Rectal smooth muscle tissue (tissue), 1 donor: ENCODE measurements around the gene EDN2.
A peak's percentile ranks its signal among the peaks of the same experiment; 100 is the strongest.

ENCODE experiments used
- H3K27ac ChIP-seq: one replicate; pipeline ENCODE4 v1.7.0; 2013; ENCODE audit warnings: low read depth, low read length, inconsistent platforms
- H3K27me3 ChIP-seq: one replicate; pipeline ENCODE4 v1.7.0; 2013; ENCODE audit warnings: low read length; ENCODE audit not compliant: control insufficient read depth, insufficient read depth
- H3K36me3 ChIP-seq: one replicate; pipeline ENCODE4 v1.7.0; 2013; ENCODE audit warnings: low read length; ENCODE audit not compliant: control insufficient read depth, insufficient read depth
- H3K4me1 ChIP-seq: one replicate; pipeline ENCODE4 v1.7.0; 2013; ENCODE audit warnings: low read length; ENCODE audit not compliant: control insufficient read depth, insufficient read depth
- H3K4me3 ChIP-seq: one replicate; pipeline ENCODE4 v1.7.0; 2013; ENCODE audit warnings: low read length
- H3K9ac ChIP-seq: one replicate; pipeline ENCODE4 v1.7.0; 2013; ENCODE audit warnings: low read length

Gene EDN2

DNA sequence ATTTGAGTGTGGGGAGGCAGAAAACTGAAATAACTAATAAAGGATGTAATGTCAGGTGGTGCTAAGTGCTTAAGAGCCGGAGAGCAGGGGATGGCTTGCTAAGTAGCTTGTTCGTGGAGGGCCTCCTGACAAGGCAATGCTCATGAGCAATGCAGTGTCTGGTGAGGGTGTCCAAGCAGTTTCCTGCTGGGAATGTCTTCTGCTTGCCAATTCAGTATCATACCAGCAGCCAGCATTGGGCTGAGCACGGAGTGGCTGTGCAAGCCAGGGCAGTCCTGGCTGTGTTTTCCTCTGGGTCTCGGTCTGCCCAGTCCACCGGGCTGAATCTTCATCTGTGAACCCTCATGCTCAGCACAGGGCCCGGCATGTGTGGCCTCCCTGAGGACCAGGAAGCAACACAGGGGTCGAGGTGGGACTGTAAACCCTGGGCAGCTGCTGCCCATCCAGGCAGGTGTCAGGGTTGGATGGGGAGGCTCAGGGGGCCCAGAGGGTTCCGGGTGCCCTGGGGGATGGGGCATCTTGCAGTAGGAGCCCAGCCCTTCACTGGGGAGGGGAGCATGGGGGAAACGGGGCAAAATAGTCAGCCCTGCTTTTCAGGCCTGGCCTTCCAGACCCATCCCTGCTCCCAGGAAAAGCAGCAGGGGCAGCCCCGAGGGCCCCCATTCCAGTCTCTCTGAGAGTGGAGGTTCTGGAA, 27.5 kb downstream of the EDN2 start:
- H3K4me3 ChIP-seq = no peak overlapping the region
- H3K27ac ChIP-seq = no peak overlapping the region
- peaks cover 11% of the 10 kb centered on the region for H3K4me1 ChIP-seq
- H3K27me3 ChIP-seq = no peaks in the 10 kb centered on the region
- H3K36me3 ChIP-seq = no peaks in the 10 kb centered on the region
- H3K9ac ChIP-seq = no peak overlapping the region

- H3K27ac ChIP-seq = peak overlapping the region; percentile 46
- no peak overlapping the region for H3K4me3 ChIP-seq
- no peak overlapping the region for H3K9ac ChIP-seq
- H3K4me1 ChIP-seq = peaks cover 11% of the 10 kb centered on the region
- no peaks in the 10 kb centered on the region for H3K27me3 ChIP-seq
- no peaks in the 10 kb centered on the region for H3K36me3 ChIP-seq
Measured at GRCh38 chr1:41455479-41456332, 28.8 kb downstream of the EDN2 start.

DNA sequence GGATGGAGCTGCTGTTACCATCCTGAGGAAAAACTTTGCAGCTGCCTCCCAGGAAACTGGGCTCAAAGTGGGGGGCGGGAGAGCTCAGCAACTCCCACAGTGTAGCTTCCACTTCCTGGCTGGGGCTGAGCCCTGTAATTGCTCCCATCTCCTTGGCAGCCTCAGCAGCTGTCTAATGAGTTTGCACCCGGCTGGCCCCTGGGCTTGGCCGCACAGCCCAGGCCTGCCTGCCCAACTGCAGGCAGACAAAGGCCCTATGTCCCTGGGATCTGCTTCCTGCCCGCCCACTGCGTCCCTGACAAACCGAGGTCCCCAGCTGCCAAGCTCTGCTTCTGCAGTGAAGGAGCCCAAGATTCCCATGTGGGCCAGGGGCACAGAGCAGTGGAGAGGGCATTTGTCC, 30.1 kb downstream of the EDN2 start:
- Histone ChIP-seq H3K27me3 (no peaks in the 10 kb centered on the region), H3K9ac (no peak overlapping the region), H3K27ac (no peak overlapping the region), H3K4me1 (peaks cover 11% of the 10 kb centered on the region), H3K36me3 (no peaks in the 10 kb centered on the region), H3K4me3 (no peak overlapping the region)

DNA sequence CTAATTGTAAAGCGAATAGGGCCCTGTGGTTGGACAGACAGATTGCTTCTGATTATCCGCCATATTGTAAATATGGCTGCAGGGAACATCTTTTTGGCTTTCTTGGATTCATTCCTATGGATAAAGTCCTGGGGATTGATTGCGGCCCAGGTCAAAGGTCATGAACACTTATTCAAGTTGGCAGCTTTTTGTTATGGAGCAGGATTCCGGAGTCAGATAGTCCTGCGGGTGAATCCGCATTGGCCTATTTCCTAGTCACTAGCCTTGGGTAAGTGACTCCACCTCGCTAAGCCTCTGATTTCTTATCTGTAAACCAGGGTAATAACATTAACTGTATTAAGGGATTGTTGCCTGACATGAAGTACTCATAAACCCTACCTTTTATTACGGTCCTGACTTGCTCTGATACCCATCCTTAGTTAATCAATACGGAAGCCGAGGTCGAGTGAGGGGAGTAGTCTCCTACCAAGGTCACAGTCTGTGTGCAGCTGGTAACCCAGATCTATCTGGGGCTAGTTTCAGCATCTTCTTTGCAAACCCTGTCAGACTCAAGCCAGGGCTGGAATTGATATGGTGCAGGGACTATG, 31.7 kb downstream of the EDN2 start:
- Histone ChIP-seq H3K9ac (no peak overlapping the region), H3K4me1 (peaks cover 11% of the 10 kb centered on the region), H3K27me3 (no peaks in the 10 kb centered on the region), H3K27ac (no peak overlapping the region), H3K4me3 (no peak overlapping the region), H3K36me3 (no peaks in the 10 kb centered on the region)

DNA sequence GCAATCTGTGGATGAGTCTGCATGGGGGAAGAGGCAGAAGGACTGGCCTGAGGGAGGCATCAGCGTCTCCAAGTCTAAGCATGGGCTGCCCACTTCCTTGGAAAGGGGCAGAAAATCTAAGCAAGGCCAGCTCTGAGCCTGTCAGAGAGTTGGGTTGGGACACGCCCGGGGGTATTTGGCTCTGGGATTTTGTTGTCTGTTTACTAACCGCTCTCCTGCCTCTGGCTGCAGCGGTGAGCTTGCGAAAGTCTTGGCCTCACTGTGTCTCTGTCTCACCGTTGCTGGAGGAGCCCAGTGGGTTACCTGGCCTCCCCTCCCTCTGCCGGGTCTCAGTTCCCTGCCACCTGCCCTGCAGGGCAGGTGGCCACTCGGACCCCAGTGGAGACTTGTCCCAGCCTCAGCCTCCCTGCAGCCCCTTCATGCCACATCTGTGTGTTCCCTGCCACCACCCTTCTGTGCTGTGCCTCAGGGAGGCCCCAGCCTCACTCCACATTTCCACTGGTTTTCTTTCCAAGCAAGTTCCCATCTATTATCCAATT, 33.7 kb downstream of the EDN2 start:
- no peak overlapping the region for H3K4me3 ChIP-seq
- H3K27me3 ChIP-seq = no peaks in the 10 kb centered on the region

DNA sequence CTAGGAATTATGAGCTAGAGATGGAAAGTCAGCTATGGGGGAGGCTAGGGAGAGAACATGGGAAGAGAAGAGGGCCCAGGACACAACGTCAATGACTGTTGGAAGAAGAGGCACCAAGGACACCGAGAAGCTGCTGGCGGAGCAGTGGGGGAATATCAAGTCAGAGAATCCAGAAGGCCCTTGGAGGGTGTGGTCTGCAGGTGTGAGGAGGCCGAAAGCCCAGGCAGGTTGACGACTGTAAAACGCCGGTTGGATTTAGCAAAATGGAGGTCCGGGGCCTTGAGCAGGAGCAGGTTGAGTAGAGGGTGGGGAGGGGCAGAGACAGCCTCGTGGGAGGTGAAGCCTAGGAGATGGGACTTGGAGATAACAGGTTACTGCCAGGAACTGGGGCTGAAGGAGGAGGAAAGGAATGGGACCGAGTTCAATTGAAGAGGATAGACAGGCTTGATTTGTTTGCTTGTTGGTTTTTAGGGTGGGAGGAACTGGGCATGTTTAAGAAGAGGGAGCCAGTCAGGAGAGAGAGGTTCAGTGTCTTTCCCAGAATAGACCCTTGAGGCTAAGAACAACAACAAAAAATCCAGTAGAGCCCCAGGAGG, 35.1 kb downstream of the EDN2 start:
- Histone ChIP-seq H3K4me1 (no peaks in the 10 kb centered on the region), H3K27ac (no peak overlapping the region), H3K36me3 (no peaks in the 10 kb centered on the region), H3K27me3 (no peaks in the 10 kb centered on the region), H3K9ac (no peak overlapping the region), H3K4me3 (no peak overlapping the region)

More for the DNA sequence above, 33.7 kb downstream of the EDN2 start:
- Histone ChIP-seq H3K36me3 (no peaks in the 10 kb centered on the region), H3K27ac (no peak overlapping the region), H3K9ac (no peak overlapping the region), H3K4me1 (no peaks in the 10 kb centered on the region)

DNA sequence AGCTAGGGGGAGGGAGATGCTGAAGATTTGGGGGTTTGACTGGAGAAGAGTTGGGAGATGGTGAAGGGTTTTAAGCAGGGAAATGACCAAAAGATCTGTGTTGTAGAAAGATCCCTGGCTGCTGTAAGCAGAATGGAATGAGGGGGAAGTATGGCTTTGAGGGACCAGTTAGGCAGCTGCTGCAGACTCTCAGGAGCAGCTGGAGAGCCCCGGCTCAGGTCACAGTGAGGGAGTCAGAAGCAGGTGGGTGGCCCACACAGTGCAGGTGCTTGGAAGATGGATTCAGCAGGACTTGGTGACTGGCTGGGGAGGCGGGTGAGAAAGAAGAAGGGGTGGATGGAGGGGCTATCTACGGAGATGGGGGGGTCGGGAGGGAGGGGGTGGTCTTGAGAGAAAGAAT, 35.7 kb downstream of the EDN2 start:
- Histone ChIP-seq H3K27ac (no peak overlapping the region), H3K9ac (no peak overlapping the region), H3K4me1 (no peaks in the 10 kb centered on the region), H3K4me3 (no peak overlapping the region), H3K36me3 (no peaks in the 10 kb centered on the region), H3K27me3 (no peaks in the 10 kb centered on the region)

- no peaks in the 10 kb centered on the region for H3K4me1 ChIP-seq
- H3K4me3 ChIP-seq = no peak overlapping the region
- no peak overlapping the region for H3K27ac ChIP-seq
- no peak overlapping the region for H3K9ac ChIP-seq
- no peaks in the 10 kb centered on the region for H3K27me3 ChIP-seq
- no peaks in the 10 kb centered on the region for H3K36me3 ChIP-seq
Measured at GRCh38 chr1:41447995-41448770, 36.3 kb downstream of the EDN2 start.

DNA sequence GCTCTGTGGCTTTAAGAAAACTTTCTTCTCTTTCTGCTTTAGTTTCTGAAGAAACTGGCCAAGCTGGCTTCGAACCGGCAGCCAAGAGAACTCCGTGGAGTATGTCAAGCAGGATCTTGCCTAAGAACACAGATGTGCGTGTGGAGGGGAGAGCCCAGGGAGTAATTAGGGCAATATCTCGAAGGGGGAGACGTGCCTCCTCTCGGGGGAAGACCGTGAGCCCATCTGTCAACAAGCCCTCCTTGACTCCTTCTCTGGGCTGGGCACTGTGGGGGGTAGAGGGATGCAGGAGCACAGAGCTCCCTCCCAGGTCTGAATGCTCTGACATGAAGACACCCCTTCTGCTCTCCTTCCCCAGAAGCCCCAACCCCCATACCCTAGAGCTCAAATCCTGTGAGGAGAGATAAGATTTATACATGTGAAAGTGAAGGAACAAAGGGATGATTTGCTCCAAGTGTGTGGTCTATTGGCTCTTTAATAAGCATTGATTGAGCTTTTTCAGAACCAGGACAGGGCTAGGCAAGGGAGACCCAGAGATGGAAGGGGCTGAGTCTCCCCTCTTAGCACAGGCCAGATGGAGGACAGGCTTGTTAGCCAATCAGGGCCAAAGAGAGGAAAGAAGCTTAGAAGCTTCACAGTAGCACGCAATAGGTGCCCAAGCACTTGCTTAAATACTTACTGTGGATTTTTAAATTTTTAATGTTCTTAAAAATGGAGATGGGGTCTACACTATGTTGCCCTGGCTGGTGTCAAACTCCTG, 37.5 kb downstream of the EDN2 start:
- no peak overlapping the region for H3K9ac ChIP-seq
- H3K27ac ChIP-seq = no peak overlapping the region
- no peak overlapping the region for H3K4me3 ChIP-seq
- no peaks in the 10 kb centered on the region for H3K4me1 ChIP-seq
- H3K36me3 ChIP-seq = no peaks in the 10 kb centered on the region
- H3K27me3 ChIP-seq = no peaks in the 10 kb centered on the region

- H3K27me3 ChIP-seq = no peaks in the 10 kb centered on the region
- H3K4me3 ChIP-seq = no peak overlapping the region
- H3K9ac ChIP-seq = no peak overlapping the region
- no peaks in the 10 kb centered on the region for H3K36me3 ChIP-seq
- H3K4me1 ChIP-seq = no peaks in the 10 kb centered on the region
- no peak overlapping the region for H3K27ac ChIP-seq
Measured at GRCh38 chr1:41444785-41445184, 39.7 kb downstream of the EDN2 start.

GRCh38 chr1:41444246-41444645, 40.2 kb downstream of the EDN2 start:
- H3K27ac ChIP-seq = no peak overlapping the region

More at GRCh38 chr1:41444246-41444645, 40.2 kb downstream of the EDN2 start:
- Histone ChIP-seq H3K9ac (no peak overlapping the region), H3K4me3 (no peak overlapping the region), H3K27me3 (no peaks in the 10 kb centered on the region), H3K36me3 (no peaks in the 10 kb centered on the region), H3K4me1 (no peaks in the 10 kb centered on the region)
